GM10266 (cell line): ENCODE results near the gene ATP1A1.

ENCODE experiments used
- DNase-seq: peaks from one replicate; pipeline ENCODE4 v3.0.0; 2012; ENCODE audit errors: extremely low spot score
- CTCF ChIP-seq: IDR thresholded peaks from 2 replicates; pipeline ENCODE4 v1.5.1; 2012; ENCODE audit warnings: mild to moderate bottlenecking, low read depth; ENCODE audit not compliant: control insufficient read depth, insufficient read depth; ENCODE audit errors: missing control alignments

ATP1A1 gene

GRCh38 chr1:116345011-116345410, 28.0 kb upstream of the ATP1A1 start:
- DNase-seq = no peak
- no peak for TF ChIP-seq CTCF

- TF ChIP-seq CTCF = no peak
- DNase-seq = no peak
These were observed 27.2 kb upstream of the ATP1A1 start for GRCh38 chr1:116345843-116346242.

- no peak for TF ChIP-seq CTCF
- no peak for DNase-seq
These were observed 25.9 kb upstream of the ATP1A1 start for GRCh38 chr1:116346943-116347673.

GRCh38 chr1:116347696-116348095, 25.3 kb upstream of the ATP1A1 start:
- no peak for TF ChIP-seq CTCF
- DNase-seq = no peak

- no peak for TF ChIP-seq CTCF
- no peak for DNase-seq
These were observed 22.9 kb upstream of the ATP1A1 start for GRCh38 chr1:116350097-116350645.

GRCh38 chr1:116351914-116352313, 21.1 kb upstream of the ATP1A1 start:
- no peak for DNase-seq
- TF ChIP-seq CTCF = no peak

GRCh38 chr1:116352349-116352813, 20.7 kb upstream of the ATP1A1 start:
- no peak for TF ChIP-seq CTCF
- DNase-seq = no peak
